ENCODE results near the gene DIS3L2. TPM values are rescaled to one million over a fixed set of nuclear protein-coding genes. Genes with fewer than 3 reads are reported as not detected.

Gene DIS3L2
- total RNA-seq, 1 experiment from 2014 or later: 15.8 TPM

DNA sequence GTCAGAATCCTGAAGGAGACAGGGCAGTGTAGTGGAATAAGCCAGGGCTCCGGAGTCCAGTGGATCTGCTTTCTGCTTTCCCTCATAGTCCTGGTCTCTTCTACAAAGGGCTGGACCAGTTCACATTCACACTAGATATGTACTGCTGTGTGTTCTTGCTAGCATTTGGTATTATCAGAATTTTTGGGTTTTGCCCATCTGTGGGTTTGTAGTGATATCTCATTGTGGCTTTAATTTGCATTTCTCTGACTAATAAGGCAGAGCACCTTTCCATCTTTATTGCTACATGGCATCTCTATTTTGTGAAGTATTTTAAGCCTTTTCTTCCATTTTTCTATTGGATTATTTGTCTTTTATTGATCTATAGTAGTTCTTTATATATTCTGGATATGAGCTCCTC lies 114.8 kb downstream of the DIS3L2 start:
- Histone ChIP-seq H3K79me2 (ENCODE audit: low read length) (no peaks in the 10 kb centered on the region), H3K9ac (ENCODE audit: low read length) (no peak overlapping the region), H3K9me3 (ENCODE audit: low read length) (no peaks in the 10 kb centered on the region), H3K4me2 (ENCODE audit: low read depth, low read length, poor library complexity, severe bottlenecking) (no peak overlapping the region), H3K27me3 (ENCODE audit: low read length) (no peaks in the 10 kb centered on the region), H3K27ac (ENCODE audit: low read length) (no peak overlapping the region), H3K4me3 (ENCODE audit: low read length) (no peak overlapping the region), H2AFZ (ENCODE audit: low read length) (no peak overlapping the region), H3K9me2 (replicated peaks; ENCODE audit: insufficient read depth, low read length) (no peaks in the 10 kb centered on the region), H3K4me1 (ENCODE audit: low read length) (peaks cover 9% of the 10 kb centered on the region), H4K20me1 (ENCODE audit: insufficient read depth, low read depth, low read length) (peaks cover 20% of the 10 kb centered on the region), H3K36me3 (ENCODE audit: insufficient read depth, low read length) (no peaks in the 10 kb centered on the region)
- no peak for DNase-seq

- no peaks in the 10 kb centered on the region for H3K9me2 ChIP-seq (replicated peaks; ENCODE audit: insufficient read depth, low read length)
- H2AFZ ChIP-seq (ENCODE audit: low read length): no peak overlapping the region
- no peaks in the 10 kb centered on the region for H3K79me2 ChIP-seq (ENCODE audit: low read length)
- no peak overlapping the region for H3K9ac ChIP-seq (ENCODE audit: low read length)
- no peaks in the 10 kb centered on the region for H3K9me3 ChIP-seq (ENCODE audit: low read length)
- no peaks in the 10 kb centered on the region for H3K36me3 ChIP-seq (ENCODE audit: insufficient read depth, low read length)
- H3K4me3 ChIP-seq (ENCODE audit: low read length): no peak overlapping the region
- no peak overlapping the region for H3K27ac ChIP-seq (ENCODE audit: low read length)
- DNase-seq: no peak
- peaks cover 20% of the 10 kb centered on the region for H4K20me1 ChIP-seq (ENCODE audit: insufficient read depth, low read depth, low read length)
- H3K4me1 ChIP-seq (ENCODE audit: low read length): peaks cover 9% of the 10 kb centered on the region
- no peak overlapping the region for H3K4me2 ChIP-seq (ENCODE audit: low read depth, low read length, poor library complexity, severe bottlenecking)
- no peaks in the 10 kb centered on the region for H3K27me3 ChIP-seq (ENCODE audit: low read length)
Observed at GRCh38 chr2:232076736-232077135, 115.2 kb downstream of the DIS3L2 start.

- H3K9me2 ChIP-seq (replicated peaks; ENCODE audit: insufficient read depth, low read length): no peaks in the 10 kb centered on the region
- H4K20me1 ChIP-seq (ENCODE audit: insufficient read depth, low read depth, low read length): no peaks in the 10 kb centered on the region
- no peak overlapping the region for H2AFZ ChIP-seq (ENCODE audit: low read length)
- H3K36me3 ChIP-seq (ENCODE audit: insufficient read depth, low read length): no peaks in the 10 kb centered on the region; the same call in 1 of the 2 replicates
- H3K9ac ChIP-seq (ENCODE audit: low read length): no peak overlapping the region
- H3K79me2 ChIP-seq (ENCODE audit: low read length): peaks cover 4% of the 10 kb centered on the region; the same call in 1 of the 2 replicates
- no peak for DNase-seq
- H3K27me3 ChIP-seq (ENCODE audit: low read length): no peaks in the 10 kb centered on the region
- no peak overlapping the region for H3K27ac ChIP-seq (ENCODE audit: low read length)
- H3K4me1 ChIP-seq (ENCODE audit: low read length): peaks cover 10% of the 10 kb centered on the region
- no peak overlapping the region for H3K4me3 ChIP-seq (ENCODE audit: low read length)
- no peak overlapping the region for H3K4me2 ChIP-seq (ENCODE audit: low read depth, low read length, poor library complexity, severe bottlenecking)
- H3K9me3 ChIP-seq (ENCODE audit: low read length): 0 out of 2 replicates have a peak, but pooled peaks cover 2% of the 10 kb centered on the region
Observed at GRCh38 chr2:232085164-232085563, 123.7 kb downstream of the DIS3L2 start.

DNA sequence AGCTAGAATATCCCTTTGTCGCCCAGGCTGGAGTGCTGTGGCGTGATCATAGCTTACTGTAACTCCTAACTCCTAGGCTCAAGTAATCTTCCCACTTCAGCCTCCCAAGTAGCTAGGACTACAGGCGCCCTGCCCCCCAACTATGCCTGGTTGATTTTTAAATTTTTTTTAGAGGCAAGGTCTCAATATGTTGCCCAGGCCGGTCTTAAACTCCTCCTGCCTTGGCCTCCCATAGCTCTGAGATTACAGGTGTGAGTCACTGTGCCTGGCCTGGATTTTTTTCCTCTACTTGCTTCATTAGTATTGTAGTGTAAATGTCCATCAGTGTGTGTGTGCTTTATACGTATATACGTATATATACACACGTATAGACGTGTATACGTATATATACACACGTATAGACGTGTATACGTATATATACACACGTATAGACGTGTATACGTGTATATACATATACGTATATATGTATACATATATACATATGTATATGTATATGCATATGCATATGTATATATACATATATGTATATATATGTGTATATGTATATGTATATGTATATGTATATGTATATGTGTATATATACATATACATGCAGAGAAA lies 124.4 kb downstream of the DIS3L2 start:
- H3K27ac ChIP-seq (ENCODE audit: low read length): no peak overlapping the region
- H3K4me3 ChIP-seq (ENCODE audit: low read length): no peak overlapping the region
- H3K36me3 ChIP-seq (ENCODE audit: insufficient read depth, low read length): no peaks in the 10 kb centered on the region; the same call in 1 of the 2 replicates
- no peak overlapping the region for H3K9ac ChIP-seq (ENCODE audit: low read length)
- peaks cover 4% of the 10 kb centered on the region; the same call in 1 of the 2 replicates for H3K79me2 ChIP-seq (ENCODE audit: low read length)
- H4K20me1 ChIP-seq (ENCODE audit: insufficient read depth, low read depth, low read length): no peaks in the 10 kb centered on the region
- H3K27me3 ChIP-seq (ENCODE audit: low read length): no peaks in the 10 kb centered on the region
- no peaks in the 10 kb centered on the region for H3K9me2 ChIP-seq (replicated peaks; ENCODE audit: insufficient read depth, low read length)
- DNase-seq: no peak
- no peak overlapping the region for H2AFZ ChIP-seq (ENCODE audit: low read length)
- peaks cover 10% of the 10 kb centered on the region for H3K4me1 ChIP-seq (ENCODE audit: low read length)
- no peak overlapping the region for H3K4me2 ChIP-seq (ENCODE audit: low read depth, low read length, poor library complexity, severe bottlenecking)
- H3K9me3 ChIP-seq (ENCODE audit: low read length): 0 out of 2 replicates have a peak, but pooled peaks cover 2% of the 10 kb centered on the region

DNA sequence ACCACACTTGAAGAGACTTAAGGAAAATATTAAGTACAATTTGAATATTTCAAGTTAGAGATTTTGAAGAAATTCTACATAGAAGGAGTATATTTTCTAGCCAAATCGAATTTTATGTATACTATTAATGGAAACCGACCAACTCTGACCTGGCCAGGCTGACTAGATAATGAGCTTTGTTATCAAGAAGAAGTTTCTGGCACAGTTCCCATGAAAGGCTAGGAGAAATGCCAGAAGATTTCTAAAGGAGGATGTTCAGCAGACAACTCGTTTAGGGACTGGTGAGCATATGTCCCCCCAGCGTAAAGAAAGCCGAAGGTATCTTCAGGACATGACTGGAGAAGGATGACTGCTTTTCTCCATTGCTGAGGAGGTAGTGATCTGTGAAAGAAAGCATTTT lies 127.3 kb downstream of the DIS3L2 start:
- Histone ChIP-seq H3K9ac (ENCODE audit: low read length) (no peak overlapping the region), H3K9me2 (replicated peaks; ENCODE audit: insufficient read depth, low read length) (no peaks in the 10 kb centered on the region), H3K9me3 (ENCODE audit: low read length) (no peaks in the 10 kb centered on the region), H3K79me2 (ENCODE audit: low read length) (peaks cover 4% of the 10 kb centered on the region; the same call in 1 of the 2 replicates), H3K36me3 (ENCODE audit: insufficient read depth, low read length) (no peaks in the 10 kb centered on the region), H3K4me2 (ENCODE audit: low read depth, low read length, poor library complexity, severe bottlenecking) (no peak overlapping the region), H4K20me1 (ENCODE audit: insufficient read depth, low read depth, low read length) (no peaks in the 10 kb centered on the region), H3K27me3 (ENCODE audit: low read length) (no peaks in the 10 kb centered on the region), H2AFZ (ENCODE audit: low read length) (no peak overlapping the region), H3K4me1 (ENCODE audit: low read length) (peaks cover 7% of the 10 kb centered on the region), H3K4me3 (ENCODE audit: low read length) (no peak overlapping the region), H3K27ac (ENCODE audit: low read length) (no peak overlapping the region)
- DNase-seq: no peak

GRCh38 chr2:232094201-232094600 lies 132.7 kb downstream of the DIS3L2 start:
- H3K9ac ChIP-seq (ENCODE audit: low read length): no peak overlapping the region
- H3K4me1 ChIP-seq (ENCODE audit: low read length): no peaks in the 10 kb centered on the region
- no peak for DNase-seq
- H3K9me2 ChIP-seq (replicated peaks; ENCODE audit: insufficient read depth, low read length): no peaks in the 10 kb centered on the region
- no peaks in the 10 kb centered on the region for H3K79me2 ChIP-seq (ENCODE audit: low read length)
- H3K27ac ChIP-seq (ENCODE audit: low read length): no peak overlapping the region
- H3K4me3 ChIP-seq (ENCODE audit: low read length): no peak overlapping the region
- H3K9me3 ChIP-seq (ENCODE audit: low read length): no peaks in the 10 kb centered on the region; the same call in 1 of the 2 replicates
- no peaks in the 10 kb centered on the region for H4K20me1 ChIP-seq (ENCODE audit: insufficient read depth, low read depth, low read length)
- H2AFZ ChIP-seq (ENCODE audit: low read length): no peak overlapping the region
- H3K36me3 ChIP-seq (ENCODE audit: insufficient read depth, low read length): no peaks in the 10 kb centered on the region
- no peak overlapping the region for H3K4me2 ChIP-seq (ENCODE audit: low read depth, low read length, poor library complexity, severe bottlenecking)
- no peaks in the 10 kb centered on the region for H3K27me3 ChIP-seq (ENCODE audit: low read length)

DNA sequence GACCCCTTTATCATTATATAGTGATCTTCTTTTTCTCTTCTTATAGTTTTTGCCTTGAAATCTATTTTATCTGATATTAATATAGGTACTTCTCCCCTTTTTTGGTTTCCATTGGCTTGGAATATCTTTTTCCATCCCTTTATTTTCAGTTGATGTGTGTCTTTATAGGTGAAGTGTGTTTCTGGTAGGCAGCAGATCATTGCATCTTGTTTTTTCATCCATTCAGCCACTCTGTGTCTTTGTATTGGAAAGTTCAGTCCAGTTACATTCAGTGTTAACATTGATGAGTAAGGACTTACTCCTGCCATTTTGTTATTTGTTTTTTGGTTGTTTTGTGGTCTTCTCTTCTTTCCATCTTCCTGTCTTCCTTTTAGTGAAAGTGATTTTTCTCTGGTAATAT lies 133.4 kb downstream of the DIS3L2 start:
- Histone ChIP-seq H3K9me2 (replicated peaks; ENCODE audit: insufficient read depth, low read length) (no peaks in the 10 kb centered on the region), H3K4me2 (ENCODE audit: low read depth, low read length, poor library complexity, severe bottlenecking) (no peak overlapping the region), H2AFZ (ENCODE audit: low read length) (no peak overlapping the region), H3K9ac (ENCODE audit: low read length) (no peak overlapping the region), H4K20me1 (ENCODE audit: insufficient read depth, low read depth, low read length) (no peaks in the 10 kb centered on the region), H3K4me1 (ENCODE audit: low read length) (no peaks in the 10 kb centered on the region), H3K27me3 (ENCODE audit: low read length) (no peaks in the 10 kb centered on the region), H3K9me3 (ENCODE audit: low read length) (no peaks in the 10 kb centered on the region; the same call in 1 of the 2 replicates), H3K4me3 (ENCODE audit: low read length) (no peak overlapping the region), H3K27ac (ENCODE audit: low read length) (no peak overlapping the region), H3K79me2 (ENCODE audit: low read length) (no peaks in the 10 kb centered on the region), H3K36me3 (ENCODE audit: insufficient read depth, low read length) (no peaks in the 10 kb centered on the region)
- DNase-seq: no peak

DNA sequence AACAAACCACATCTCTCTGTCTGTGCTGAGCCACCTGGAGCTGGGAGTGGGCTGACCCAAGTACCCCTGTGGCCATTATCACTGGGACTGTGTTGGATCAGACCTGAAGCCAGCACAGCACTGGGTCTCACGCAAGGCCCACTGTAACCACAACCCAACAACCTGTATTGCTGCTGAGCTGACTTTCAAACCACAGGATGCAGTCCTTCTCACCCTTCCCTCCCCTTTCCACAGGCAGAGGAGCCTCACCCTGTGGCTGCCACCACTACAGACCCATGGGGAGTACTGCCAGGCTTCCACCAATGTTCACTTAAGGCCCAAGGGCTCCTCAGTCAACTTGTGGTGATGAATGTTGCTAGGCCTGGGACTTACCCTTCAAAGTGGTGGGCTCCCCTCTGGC lies 135.7 kb downstream of the DIS3L2 start:
- Histone ChIP-seq H3K36me3 (ENCODE audit: insufficient read depth, low read length) (no peaks in the 10 kb centered on the region), H3K9me3 (ENCODE audit: low read length) (no peaks in the 10 kb centered on the region; the same call in 1 of the 2 replicates)

More for the DNA sequence above, 135.7 kb downstream of the DIS3L2 start:
- Histone ChIP-seq H3K27me3 (ENCODE audit: low read length) (no peaks in the 10 kb centered on the region), H4K20me1 (ENCODE audit: insufficient read depth, low read depth, low read length) (no peaks in the 10 kb centered on the region), H3K4me3 (ENCODE audit: low read length) (no peak overlapping the region), H3K9ac (ENCODE audit: low read length) (no peak overlapping the region), H2AFZ (ENCODE audit: low read length) (no peak overlapping the region), H3K4me2 (ENCODE audit: low read depth, low read length, poor library complexity, severe bottlenecking) (no peak overlapping the region), H3K4me1 (ENCODE audit: low read length) (peaks cover 4% of the 10 kb centered on the region), H3K9me2 (replicated peaks; ENCODE audit: insufficient read depth, low read length) (no peaks in the 10 kb centered on the region), H3K79me2 (ENCODE audit: low read length) (no peaks in the 10 kb centered on the region), H3K27ac (ENCODE audit: low read length) (no peak overlapping the region)
- no peak for DNase-seq

Data from Karpas-422 (cell line).